ENCODE measurements around the gene PDHA1. TPM values are rescaled to one million over a fixed set of nuclear protein-coding genes. Genes with fewer than 3 reads are reported as not detected.

Gene PDHA1
- total RNA-seq, 1 donor from 2014 or later = 1,310 TPM

Other genes starting within 250 kb of the PDHA1 start
- 0.78 TPM for gene ADGRG2, start 221.5 kb upstream of the PDHA1 start, total RNA-seq
- gene MAP3K15, start 171.6 kb downstream of the PDHA1 start, total RNA-seq = not detected